ENCODE data around the gene PTPN6.

The PTPN6 gene

GRCh38 chr12:6957151-6957701 is 6.1 kb downstream of the PTPN6 start:
- no peak for DNase-seq

GRCh38 chr12:6957741-6958608 is 6.8 kb downstream of the PTPN6 start:
- no peak for DNase-seq

- peak in 1 of 2 experiments; percentile 17 for DNase-seq
Measured at GRCh38 chr12:6958609-6959057, 7.5 kb downstream of the PTPN6 start.

GRCh38 chr12:6959058-6959804 is 8.1 kb downstream of the PTPN6 start:
- DNase-seq, result peak; percentile 49 to 66

GRCh38 chr12:6959805-6960592 is 8.8 kb downstream of the PTPN6 start:
- no peak for DNase-seq

GRCh38 chr12:6960593-6961277 is 9.6 kb downstream of the PTPN6 start:
- DNase-seq, result peak; percentile 28 to 46

GRCh38 chr12:6961278-6961694 is 10.1 kb downstream of the PTPN6 start:
- no peak for DNase-seq

- no peak for DNase-seq
Measured at GRCh38 chr12:6961695-6962284, 10.6 kb downstream of the PTPN6 start.

GRCh38 chr12:6962285-6963015 is 11.3 kb downstream of the PTPN6 start:
- no peak for DNase-seq

GRCh38 chr12:6963016-6963731 is 12.0 kb downstream of the PTPN6 start:
- no peak for DNase-seq

GRCh38 chr12:6963791-6964413 is 12.7 kb downstream of the PTPN6 start:
- no peak for DNase-seq

GRCh38 chr12:6964605-6965025 is 13.5 kb downstream of the PTPN6 start:
- no peak for DNase-seq

GRCh38 chr12:6965026-6965661 is 14.0 kb downstream of the PTPN6 start:
- DNase-seq, result peak; percentile 75 to 81

GRCh38 chr12:6965714-6966113 is 14.6 kb downstream of the PTPN6 start:
- no peak for DNase-seq

GRCh38 chr12:6966351-6966750 is 15.2 kb downstream of the PTPN6 start:
- DNase-seq, result no peak

- DNase-seq, result no peak
Measured at GRCh38 chr12:6967651-6968100, 16.5 kb downstream of the PTPN6 start.

GRCh38 chr12:6968426-6968825 is 17.3 kb downstream of the PTPN6 start:
- no peak for DNase-seq

GRCh38 chr12:6970096-6970527 is 19.0 kb downstream of the PTPN6 start:
- no peak for DNase-seq

GRCh38 chr12:6974180-6974579 is 23.0 kb downstream of the PTPN6 start:
- DNase-seq, result no peak
